DND-41 (cell line): Measurements from ENCODE around the gene KIF21A.

Source experiments
- EZH2 ChIP-seq: IDR thresholded peaks from 3 replicates; pipeline ENCODE4 v1.6.1; 2012; ENCODE audit warnings: borderline replicate concordance, low read depth, mild to moderate bottlenecking, moderate library complexity, low read length, inconsistent platforms; ENCODE audit not compliant: severe bottlenecking
- TF ChIP-seq, protein P1 (sequence below): IDR thresholded peaks from 2 replicates; pipeline ENCODE4 v1.5.1; 2012; ENCODE audit warnings: borderline replicate concordance, low read length, moderate library complexity, mild to moderate bottlenecking; ENCODE audit not compliant: poor library complexity, severe bottlenecking; ENCODE audit errors: extremely low read depth

DNA sequence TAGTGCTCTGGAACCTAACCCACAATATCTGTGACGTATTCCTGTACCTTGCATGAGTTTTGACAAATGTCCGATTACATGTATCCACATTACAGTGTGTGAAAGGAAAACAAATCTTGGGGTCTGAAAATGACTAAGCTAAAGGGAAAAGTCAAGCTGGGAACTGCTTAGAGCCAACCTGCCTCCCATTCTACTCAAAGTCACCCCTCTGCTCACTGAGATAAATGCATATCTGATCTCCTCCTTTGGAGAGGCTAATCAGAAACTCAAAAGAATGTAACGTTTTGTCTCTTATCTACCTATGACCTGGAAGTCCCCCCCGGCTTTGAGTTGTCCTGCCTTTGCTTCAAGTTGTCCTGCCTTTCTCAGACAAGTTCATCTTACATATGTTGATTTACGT is 34.0 kb upstream of the KIF21A start:
- TF ChIP-seq, protein P1, sequence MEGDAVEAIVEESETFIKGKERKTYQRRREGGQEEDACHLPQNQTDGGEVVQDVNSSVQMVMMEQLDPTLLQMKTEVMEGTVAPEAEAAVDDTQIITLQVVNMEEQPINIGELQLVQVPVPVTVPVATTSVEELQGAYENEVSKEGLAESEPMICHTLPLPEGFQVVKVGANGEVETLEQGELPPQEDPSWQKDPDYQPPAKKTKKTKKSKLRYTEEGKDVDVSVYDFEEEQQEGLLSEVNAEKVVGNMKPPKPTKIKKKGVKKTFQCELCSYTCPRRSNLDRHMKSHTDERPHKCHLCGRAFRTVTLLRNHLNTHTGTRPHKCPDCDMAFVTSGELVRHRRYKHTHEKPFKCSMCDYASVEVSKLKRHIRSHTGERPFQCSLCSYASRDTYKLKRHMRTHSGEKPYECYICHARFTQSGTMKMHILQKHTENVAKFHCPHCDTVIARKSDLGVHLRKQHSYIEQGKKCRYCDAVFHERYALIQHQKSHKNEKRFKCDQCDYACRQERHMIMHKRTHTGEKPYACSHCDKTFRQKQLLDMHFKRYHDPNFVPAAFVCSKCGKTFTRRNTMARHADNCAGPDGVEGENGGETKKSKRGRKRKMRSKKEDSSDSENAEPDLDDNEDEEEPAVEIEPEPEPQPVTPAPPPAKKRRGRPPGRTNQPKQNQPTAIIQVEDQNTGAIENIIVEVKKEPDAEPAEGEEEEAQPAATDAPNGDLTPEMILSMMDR: no peak
- no peak for TF ChIP-seq EZH2
